Osteoblast (primary cell): ENCODE results near the gene CYB5RL. TPM values are rescaled to one million over a fixed set of nuclear protein-coding genes. Genes with fewer than 3 reads are reported as not detected.

Experiments used
- DNase-seq: peaks from one replicate; pipeline ENCODE4 v3.0.0; 2011; ENCODE audit warnings: low spot score, mixed read lengths; ENCODE audit not compliant: insufficient read length; ENCODE audit errors: missing footprints
- H2AFZ ChIP-seq: 2 replicates; pipeline ENCODE4 v1.6.0; 2011; ENCODE audit warnings: mild to moderate bottlenecking, low read length
- H3K27ac ChIP-seq: 2 replicates; pipeline ENCODE4 v1.5.1; 2011; ENCODE audit warnings: mild to moderate bottlenecking, low read depth, low read length, moderate library complexity
- H3K27me3 ChIP-seq: 2 replicates; pipeline ENCODE4 v1.6.0; 2012; ENCODE audit warnings: mild to moderate bottlenecking, control low read depth, inconsistent platforms, low read length, moderate library complexity; ENCODE audit not compliant: insufficient read depth
- H3K36me3 ChIP-seq: 2 replicates; pipeline ENCODE4 v1.5.1; 2011; ENCODE audit warnings: mild to moderate bottlenecking, low read length, control low read depth, moderate library complexity; ENCODE audit not compliant: insufficient read depth
- H3K4me1 ChIP-seq: 2 replicates; pipeline ENCODE4 v1.5.1; 2011; ENCODE audit warnings: mild to moderate bottlenecking, low read length, control low read depth, moderate library complexity; ENCODE audit not compliant: insufficient read depth
- H3K4me2 ChIP-seq: 2 replicates; pipeline ENCODE4 v1.6.0; 2011; ENCODE audit warnings: mild to moderate bottlenecking, low read length; ENCODE audit not compliant: insufficient read depth
- H3K4me3 ChIP-seq: fragments of 200-600 bp; sonication (generic); 3 replicates; pipeline ENCODE4 v1.5.1; 2012; ENCODE audit warnings: mild to moderate bottlenecking, low read length, inconsistent platforms; ENCODE audit not compliant: insufficient read depth
- H3K79me2 ChIP-seq: 2 replicates; pipeline ENCODE4 v1.6.0; 2012; ENCODE audit warnings: mild to moderate bottlenecking, low read length, control low read depth, inconsistent platforms; ENCODE audit not compliant: insufficient read depth
- H3K9me3 ChIP-seq: 2 replicates; pipeline ENCODE4 v1.5.1; 2011; ENCODE audit warnings: low read depth, low read length, control low read depth
- H4K20me1 ChIP-seq: 2 replicates; pipeline ENCODE4 v1.6.0; 2012; ENCODE audit warnings: mild to moderate bottlenecking, low read length, control low read depth; ENCODE audit not compliant: insufficient read depth
- total RNA-seq: library from RNA; depleted of rRNA; stranded (reverse); fragments of >200 nt; gene quantifications from 2 replicates; pipeline ENCODE4 v1.2.3, GENCODE V29; 2012
- TF ChIP-seq, protein P1 (sequence below): IDR thresholded peaks from 2 replicates; pipeline ENCODE4 v1.5.1; 2011; ENCODE audit warnings: mild to moderate bottlenecking, low read depth, low read length, moderate library complexity; ENCODE audit errors: extremely low read depth

CYB5RL gene
- total RNA-seq, 1 donor = 11.6 TPM

GRCh38 chr1:54156986-54157385 is 42.8 kb downstream of the CYB5RL start:
- Histone ChIP-seq H3K27ac (no peak overlapping the region), H3K4me2 (no peak overlapping the region), H2AFZ (no peak overlapping the region), H4K20me1 (no peaks in the 10 kb centered on the region), H3K9me3 (no peaks in the 10 kb centered on the region), H3K79me2 (no peaks in the 10 kb centered on the region), H3K36me3 (no peaks in the 10 kb centered on the region), H3K4me3 (no peak overlapping the region), H3K4me1 (peaks cover 8% of the 10 kb centered on the region), H3K27me3 (no peaks in the 10 kb centered on the region)
- peak; percentile 59 for DNase-seq
- TF ChIP-seq, protein P1, sequence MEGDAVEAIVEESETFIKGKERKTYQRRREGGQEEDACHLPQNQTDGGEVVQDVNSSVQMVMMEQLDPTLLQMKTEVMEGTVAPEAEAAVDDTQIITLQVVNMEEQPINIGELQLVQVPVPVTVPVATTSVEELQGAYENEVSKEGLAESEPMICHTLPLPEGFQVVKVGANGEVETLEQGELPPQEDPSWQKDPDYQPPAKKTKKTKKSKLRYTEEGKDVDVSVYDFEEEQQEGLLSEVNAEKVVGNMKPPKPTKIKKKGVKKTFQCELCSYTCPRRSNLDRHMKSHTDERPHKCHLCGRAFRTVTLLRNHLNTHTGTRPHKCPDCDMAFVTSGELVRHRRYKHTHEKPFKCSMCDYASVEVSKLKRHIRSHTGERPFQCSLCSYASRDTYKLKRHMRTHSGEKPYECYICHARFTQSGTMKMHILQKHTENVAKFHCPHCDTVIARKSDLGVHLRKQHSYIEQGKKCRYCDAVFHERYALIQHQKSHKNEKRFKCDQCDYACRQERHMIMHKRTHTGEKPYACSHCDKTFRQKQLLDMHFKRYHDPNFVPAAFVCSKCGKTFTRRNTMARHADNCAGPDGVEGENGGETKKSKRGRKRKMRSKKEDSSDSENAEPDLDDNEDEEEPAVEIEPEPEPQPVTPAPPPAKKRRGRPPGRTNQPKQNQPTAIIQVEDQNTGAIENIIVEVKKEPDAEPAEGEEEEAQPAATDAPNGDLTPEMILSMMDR = no peak

- Histone ChIP-seq H3K4me1 (peaks cover 8% of the 10 kb centered on the region), H2AFZ (no peak overlapping the region), H3K79me2 (no peaks in the 10 kb centered on the region), H3K36me3 (no peaks in the 10 kb centered on the region), H3K4me3 (no peak overlapping the region), H3K4me2 (no peak overlapping the region), H3K9me3 (no peaks in the 10 kb centered on the region), H4K20me1 (no peaks in the 10 kb centered on the region), H3K27me3 (no peaks in the 10 kb centered on the region), H3K27ac (no peak overlapping the region)
- TF ChIP-seq, protein P1 = no peak
- peak; percentile 9 for DNase-seq
Observed at GRCh38 chr1:54156201-54156600, 43.6 kb downstream of the CYB5RL start.

DNA sequence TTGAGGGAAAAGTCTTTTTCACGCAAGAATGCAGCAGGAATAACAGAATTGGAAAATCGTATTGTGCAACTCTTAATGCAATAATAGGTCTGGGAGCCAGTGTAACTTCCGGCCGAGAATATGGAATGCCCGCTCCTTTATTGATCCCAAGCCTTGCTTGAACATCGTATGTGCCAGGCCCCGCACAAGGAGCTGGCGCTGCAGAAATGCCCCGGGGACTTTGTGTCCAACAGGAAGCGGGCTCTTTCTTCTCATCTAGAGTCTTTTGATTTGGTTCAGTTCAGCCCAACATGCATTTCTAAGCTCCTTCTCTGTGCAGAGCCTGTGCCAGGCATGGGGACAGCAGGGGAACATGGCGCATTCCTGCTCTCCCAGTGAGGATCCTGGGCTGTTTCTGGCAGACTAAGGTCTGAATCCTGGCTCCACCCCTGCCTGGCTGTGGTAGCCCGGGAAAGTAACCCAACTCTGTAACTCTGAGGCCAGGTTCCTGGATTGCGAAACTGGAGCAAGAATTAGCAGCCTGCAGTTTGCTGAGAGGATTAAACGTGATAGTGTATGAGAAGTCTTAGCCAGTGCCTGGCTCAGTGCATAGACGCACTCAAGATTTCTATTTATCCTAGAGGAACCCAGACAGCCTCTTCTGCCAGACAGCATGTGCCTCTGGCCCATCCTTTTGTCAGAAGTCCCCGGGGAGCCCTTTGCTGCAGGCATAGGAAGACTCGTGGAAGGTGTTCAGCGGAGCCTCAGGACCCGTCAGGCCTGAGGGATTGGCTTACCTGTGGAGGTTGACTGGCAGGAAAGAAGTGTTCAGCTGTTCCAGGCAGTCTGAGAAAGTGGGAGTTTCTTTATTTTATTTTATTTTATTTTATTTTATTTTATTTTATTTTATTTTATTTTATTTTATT is 46.0 kb downstream of the CYB5RL start:
- Histone ChIP-seq H3K27ac (peak overlapping the region; percentile 23), H3K4me1 (peaks cover 8% of the 10 kb centered on the region), H4K20me1 (no peaks in the 10 kb centered on the region), H3K36me3 (no peaks in the 10 kb centered on the region), H3K9me3 (no peaks in the 10 kb centered on the region), H3K4me3 (peak overlapping the region; percentile 50), H3K4me2 (peak overlapping the region; percentile 79), H2AFZ (peak overlapping the region; percentile 85), H3K27me3 (no peaks in the 10 kb centered on the region), H3K79me2 (no peaks in the 10 kb centered on the region)
- TF ChIP-seq, protein P1 = no peak
- DNase-seq = peak; percentile 88

GRCh38 chr1:54152696-54153095 is 47.1 kb downstream of the CYB5RL start, which contains the start of gene CDCP2:
Gene CDCP2 (minus strand): TSS chr1:54153000. CDS start chr1:54152922, 78 bp downstream.
- H3K4me1 ChIP-seq = peaks cover 8% of the 10 kb centered on the region
- peak within 1 kb of the TSS; percentile 23 for H3K27ac ChIP-seq
- DNase-seq = no peak
- no peaks in the 10 kb centered on the region for H3K9me3 ChIP-seq
- H2AFZ ChIP-seq = peak within 1 kb of the TSS; percentile 85
- H3K79me2 ChIP-seq = no peaks in the 10 kb centered on the region
- no peaks in the 10 kb centered on the region for H4K20me1 ChIP-seq
- H3K36me3 ChIP-seq = no peaks in the 10 kb centered on the region
- TF ChIP-seq, protein P1 = no peak
- H3K27me3 ChIP-seq = no peaks in the 10 kb centered on the region
- peak within 1 kb of the TSS; percentile 79 for H3K4me2 ChIP-seq
- H3K4me3 ChIP-seq = peak within 1 kb of the TSS; percentile 50
